Trophoblast cell (in vitro differentiated cells and primary cell): ENCODE results near the gene CIP2A.
A peak's percentile ranks its signal among the peaks of the same experiment; 100 is the strongest.

ENCODE experiments used
- DNase-seq, 2 donors: peaks; one replicate each; pipeline ENCODE4 v3.0.0-alpha.2; 2016
- H2AFZ ChIP-seq: 2 replicates; pipeline ENCODE4 v1.6.1; 2013; ENCODE audit warnings: low read length, moderate library complexity, mild to moderate bottlenecking; ENCODE audit not compliant: insufficient read depth, poor library complexity
- H2AK5ac ChIP-seq: 2 replicates; pipeline ENCODE4 v1.6.1; 2013; ENCODE audit warnings: mild to moderate bottlenecking, low read length
- H2BK120ac ChIP-seq: 2 replicates; pipeline ENCODE4 v1.6.1; 2013; ENCODE audit warnings: low read length, mild to moderate bottlenecking, moderate library complexity; ENCODE audit not compliant: insufficient read depth, poor library complexity
- H2BK12ac ChIP-seq: 2 replicates; pipeline ENCODE4 v1.6.1; 2013; ENCODE audit warnings: mild to moderate bottlenecking, low read length, moderate library complexity
- H2BK5ac ChIP-seq: 2 replicates; pipeline ENCODE4 v1.6.1; 2013; ENCODE audit warnings: low read length, low read depth, moderate library complexity, mild to moderate bottlenecking; ENCODE audit not compliant: poor library complexity
- H3K14ac ChIP-seq: 2 replicates; pipeline ENCODE4 v1.6.1; 2013; ENCODE audit warnings: mild to moderate bottlenecking, low read length
- H3K18ac ChIP-seq: 2 replicates; pipeline ENCODE4 v1.6.1; 2013; ENCODE audit warnings: mild to moderate bottlenecking, low read length
- H3K23ac ChIP-seq: 2 replicates; pipeline ENCODE4 v1.6.1; 2013; ENCODE audit warnings: low read length
- H3K27ac ChIP-seq: 2 replicates; pipeline ENCODE4 v1.5.1; 2013; ENCODE audit warnings: low read depth, mild to moderate bottlenecking, inconsistent platforms, low read length, moderate library complexity
- H3K27me3 ChIP-seq: 2 replicates; pipeline ENCODE4 v1.6.1; 2013; ENCODE audit warnings: inconsistent platforms, mild to moderate bottlenecking, low read length, moderate library complexity; ENCODE audit not compliant: insufficient read depth
- H3K36me3 ChIP-seq, 2 experiments: 1 replicate in 1 of 2; 2 replicates in 1 of 2; pipeline ENCODE4 v1.6.1; 2013; ENCODE audit warnings: low read length in 2 of 2, mild to moderate bottlenecking in 2 of 2, moderate library complexity in 1 of 2; ENCODE audit not compliant: insufficient read depth in 2 of 2, control insufficient read depth in 1 of 2
- H3K4ac ChIP-seq: 2 replicates; pipeline ENCODE4 v1.6.1; 2013; ENCODE audit warnings: low read depth, mild to moderate bottlenecking, low read length, moderate library complexity
- H3K4me1 ChIP-seq, 2 experiments: 1 replicate in 1 of 2; 2 replicates in 1 of 2; pipeline ENCODE4 v1.6.1; 2013; ENCODE audit warnings: low read length in 2 of 2, mild to moderate bottlenecking in 2 of 2, moderate library complexity in 1 of 2; ENCODE audit not compliant: insufficient read depth in 2 of 2, control insufficient read depth in 1 of 2
- H3K4me2 ChIP-seq: 2 replicates; pipeline ENCODE4 v1.6.1; 2013; ENCODE audit warnings: inconsistent platforms, mild to moderate bottlenecking, low read length, moderate library complexity
- H3K4me3 ChIP-seq: 2 replicates; pipeline ENCODE4 v1.5.1; 2013; ENCODE audit warnings: mild to moderate bottlenecking, low read depth, low read length, inconsistent platforms
- H3K79me1 ChIP-seq: one replicate; pipeline ENCODE4 v1.6.1; 2013; ENCODE audit warnings: low read length
- H3K79me2 ChIP-seq: 2 replicates; pipeline ENCODE4 v1.6.1; 2013; ENCODE audit warnings: low read length, mild to moderate bottlenecking; ENCODE audit not compliant: control insufficient read depth, insufficient read depth, poor library complexity
- H3K9ac ChIP-seq: 2 replicates; pipeline ENCODE4 v1.6.1; 2013; ENCODE audit warnings: mild to moderate bottlenecking, low read length
- H3K9me3 ChIP-seq: 2 replicates; pipeline ENCODE4 v1.6.1; 2013; ENCODE audit warnings: low read depth, mild to moderate bottlenecking, control low read depth, inconsistent platforms, low read length; ENCODE audit not compliant: insufficient read depth
- H4K12ac ChIP-seq: 2 replicates; pipeline ENCODE4 v1.6.1; 2013; ENCODE audit warnings: low read depth, mild to moderate bottlenecking, low read length, moderate library complexity
- H4K8ac ChIP-seq: 2 replicates; pipeline ENCODE4 v1.6.1; 2013; ENCODE audit warnings: low read depth, mild to moderate bottlenecking, low read length, moderate library complexity
- H4K91ac ChIP-seq: one replicate; pipeline ENCODE4 v1.6.1; 2013; ENCODE audit warnings: low read depth, mild to moderate bottlenecking, low read length, moderate library complexity
- WGBS: extraction: QIAGEN DNeasy Blood & Tissue Kit; methylation state at CpG from one replicate; pipeline ENCODE4 v1.1.7; 2013; ENCODE audit warnings: missing lambda C conversion rate; ENCODE audit not compliant: insufficient read length, insufficient coverage; ENCODE audit errors: extremely low coverage; 5-methylcytosine and 5-hydroxymethylcytosine counted together

Gene CIP2A

DNA sequence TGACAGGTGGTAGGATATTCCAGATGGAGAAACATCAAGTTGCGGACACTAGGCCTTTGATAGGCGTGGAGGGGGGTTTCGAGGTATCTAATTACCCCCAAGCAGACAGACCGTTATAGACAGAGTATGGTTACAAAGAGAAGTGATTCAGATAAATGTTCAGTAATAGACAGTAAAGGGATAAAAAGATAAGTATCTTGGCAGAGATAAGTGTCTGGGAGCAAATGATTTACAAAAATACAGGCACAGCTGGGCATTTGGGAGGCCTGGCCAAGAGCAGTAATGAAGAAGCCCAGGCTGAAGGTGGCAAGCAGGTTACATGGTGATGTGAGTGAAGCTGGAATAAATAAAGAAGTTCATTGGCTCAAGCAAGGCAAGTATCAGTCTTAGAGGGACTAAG is 78.2 kb downstream of the CIP2A start:
- no peaks in the 10 kb centered on the region for H3K79me2 ChIP-seq
- WGBS, result no CpG with 5 or more reads among the region's 4 CpGs
- H3K79me1 ChIP-seq, result peaks cover 2% of the 10 kb centered on the region
- H2BK12ac ChIP-seq, result no peak overlapping the region
- no peak overlapping the region for H3K4me3 ChIP-seq
- no peak overlapping the region for H3K4me2 ChIP-seq
- no peak overlapping the region for H3K27ac ChIP-seq
- no peak overlapping the region for H3K23ac ChIP-seq
- no peak overlapping the region for H2BK5ac ChIP-seq
- H3K18ac ChIP-seq, result no peak overlapping the region
- no peaks in the 10 kb centered on the region for H3K36me3 ChIP-seq
- H3K14ac ChIP-seq, result no peak overlapping the region
- H4K8ac ChIP-seq, result no peak overlapping the region
- H2BK120ac ChIP-seq, result no peak overlapping the region
- H2AFZ ChIP-seq, result no peak overlapping the region
- H4K91ac ChIP-seq, result no peak overlapping the region
- H2AK5ac ChIP-seq, result no peak overlapping the region
- no peak for DNase-seq
- H3K4ac ChIP-seq, result no peak overlapping the region
- no peak overlapping the region for H4K12ac ChIP-seq
- peaks cover 3 to 5% of the 10 kb centered on the region in 2 experiments for H3K4me1 ChIP-seq
- no peaks in the 10 kb centered on the region for H3K27me3 ChIP-seq
- no peaks in the 10 kb centered on the region for H3K9me3 ChIP-seq
- H3K9ac ChIP-seq, result no peak overlapping the region

GRCh38 chr3:108510496-108510895 is 78.7 kb downstream of the CIP2A start, which contains the start of gene MYH15:
Gene MYH15, minus strand, starts transcription at chr3:108510596. Its CDS starts 66 bp downstream, at chr3:108510530.
- Histone ChIP-seq H3K79me2 (no peaks in the 10 kb centered on the region), H4K91ac (peak within 1 kb of the TSS; percentile 60), H2AK5ac (no peak within 1 kb of the TSS), H3K14ac (no peak within 1 kb of the TSS), H3K4me2 (no peak within 1 kb of the TSS), H3K36me3 (no peaks in the 10 kb centered on the region), H4K8ac (no peak within 1 kb of the TSS), H2BK120ac (no peak within 1 kb of the TSS), H3K9me3 (no peaks in the 10 kb centered on the region), H4K12ac (no peak within 1 kb of the TSS), H3K4ac (no peak within 1 kb of the TSS), H3K9ac (no peak within 1 kb of the TSS), H3K4me3 (no peak within 1 kb of the TSS), H3K18ac (no peak within 1 kb of the TSS), H2BK5ac (peak within 1 kb of the TSS; percentile 54), H2BK12ac (no peak within 1 kb of the TSS), H3K27me3 (no peaks in the 10 kb centered on the region), H3K27ac (peak within 1 kb of the TSS; percentile 42), H3K79me1 (peaks cover 2% of the 10 kb centered on the region), H3K23ac (no peak within 1 kb of the TSS), H2AFZ (peak within 1 kb of the TSS; percentile 30), H3K4me1 (peaks cover 3 to 5% of the 10 kb centered on the region in 2 experiments)
- no peak for DNase-seq
- WGBS, result no CpG with 5 or more reads among the region's 3 CpGs

- H4K91ac ChIP-seq, result no peak overlapping the region
- no peaks in the 10 kb centered on the region for H3K36me3 ChIP-seq
- no peak overlapping the region for H2BK12ac ChIP-seq
- no peak overlapping the region for H2BK120ac ChIP-seq
- H3K4me3 ChIP-seq, result no peak overlapping the region
- no peak overlapping the region for H3K23ac ChIP-seq
- H3K27me3 ChIP-seq, result no peaks in the 10 kb centered on the region
- H2AK5ac ChIP-seq, result no peak overlapping the region
- peaks cover 3 to 5% of the 10 kb centered on the region in 2 experiments for H3K4me1 ChIP-seq
- no peak overlapping the region for H3K18ac ChIP-seq
- peak overlapping the region; percentile 54 for H2BK5ac ChIP-seq
- H4K8ac ChIP-seq, result no peak overlapping the region
- no peaks in the 10 kb centered on the region for H3K79me2 ChIP-seq
- H3K14ac ChIP-seq, result no peak overlapping the region
- no peaks in the 10 kb centered on the region for H3K9me3 ChIP-seq
- DNase-seq, result no peak
- H4K12ac ChIP-seq, result no peak overlapping the region
- WGBS, result no CpG with 5 or more reads among the region's 2 CpGs
- peaks cover 2% of the 10 kb centered on the region for H3K79me1 ChIP-seq
- H3K27ac ChIP-seq, result peak overlapping the region; percentile 42
- no peak overlapping the region for H3K4me2 ChIP-seq
- no peak overlapping the region for H3K9ac ChIP-seq
- peak overlapping the region; percentile 30 for H2AFZ ChIP-seq
- no peak overlapping the region for H3K4ac ChIP-seq
These were observed 79.4 kb downstream of the CIP2A start for GRCh38 chr3:108509871-108510270.

DNA sequence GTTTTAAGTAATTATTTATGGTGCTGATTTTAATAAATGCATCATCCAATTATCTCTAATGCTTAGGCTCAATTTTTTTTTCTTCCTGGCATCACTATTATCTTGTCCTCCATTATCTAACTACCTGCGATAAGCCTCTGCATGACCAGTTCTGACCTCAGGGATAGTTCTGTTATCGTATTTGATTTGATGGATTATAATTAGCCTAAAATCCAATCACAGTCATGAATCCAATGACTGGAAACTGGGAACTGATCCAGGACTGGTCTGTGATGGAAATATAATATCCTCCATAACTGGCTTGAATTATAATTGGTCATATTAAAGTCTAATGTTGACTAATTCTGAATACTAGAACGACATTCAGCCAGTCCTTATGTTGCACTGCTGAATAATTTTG is 80.0 kb downstream of the CIP2A start:
- WGBS, result no CpG with 5 or more reads among the region's 3 CpGs
- no peaks in the 10 kb centered on the region for H3K9me3 ChIP-seq

More for the DNA sequence above, 80.0 kb downstream of the CIP2A start:
- no peak overlapping the region for H3K14ac ChIP-seq
- no peak overlapping the region for H2BK120ac ChIP-seq
- H3K4me3 ChIP-seq, result no peak overlapping the region
- peaks cover 2% of the 10 kb centered on the region for H3K79me1 ChIP-seq
- H4K12ac ChIP-seq, result no peak overlapping the region
- H2AK5ac ChIP-seq, result no peak overlapping the region
- no peak overlapping the region for H4K8ac ChIP-seq
- H3K79me2 ChIP-seq, result no peaks in the 10 kb centered on the region
- H3K36me3 ChIP-seq, result no peaks in the 10 kb centered on the region
- no peak overlapping the region for H3K9ac ChIP-seq
- no peak overlapping the region for H4K91ac ChIP-seq
- H3K27ac ChIP-seq, result no peak overlapping the region
- no peak overlapping the region for H2BK12ac ChIP-seq
- H3K4me2 ChIP-seq, result no peak overlapping the region
- H3K4ac ChIP-seq, result no peak overlapping the region
- no peak overlapping the region for H3K18ac ChIP-seq
- no peak overlapping the region for H3K23ac ChIP-seq
- no peak overlapping the region for H2AFZ ChIP-seq
- H3K4me1 ChIP-seq, result peaks cover 3 to 5% of the 10 kb centered on the region in 2 experiments
- no peak overlapping the region for H2BK5ac ChIP-seq
- no peaks in the 10 kb centered on the region for H3K27me3 ChIP-seq
- DNase-seq, result no peak
